HUES64 (cell line): ENCODE data around the gene PARD3B.

Experiments
- H3K27ac ChIP-seq: 2 replicates; pipeline ENCODE4 v1.7.0; 2013; ENCODE audit warnings: low read depth, low read length, inconsistent platforms
- H3K27me3 ChIP-seq: 2 replicates; pipeline ENCODE4 v1.6.1; 2013; ENCODE audit warnings: mild to moderate bottlenecking, low read length; ENCODE audit not compliant: insufficient read depth
- H3K36me3 ChIP-seq: 2 replicates; pipeline ENCODE4 v1.6.1; 2013; ENCODE audit warnings: mild to moderate bottlenecking, low read length; ENCODE audit not compliant: insufficient read depth
- H3K4me1 ChIP-seq: 2 replicates; pipeline ENCODE4 v1.6.1; 2013; ENCODE audit warnings: mild to moderate bottlenecking, low read length, moderate library complexity; ENCODE audit not compliant: insufficient read depth
- H3K4me3 ChIP-seq: 2 replicates; pipeline ENCODE4 v1.5.1; 2013; ENCODE audit warnings: mild to moderate bottlenecking, low read length, moderate library complexity
- H3K9ac ChIP-seq: 2 replicates; pipeline ENCODE4 v1.6.1; 2013; ENCODE audit warnings: mild to moderate bottlenecking, low read depth, low read length
- H3K9me3 ChIP-seq: 2 replicates; pipeline ENCODE4 v1.6.1; 2013; ENCODE audit warnings: low read depth, low read length; ENCODE audit not compliant: insufficient read depth
- WGBS: fragments of 150-250, 120-280 bp; methylation state at CpG from one replicate; pipeline ENCODE4 v1.1.7; 2013; ENCODE audit warnings: missing lambda C conversion rate; 5-methylcytosine and 5-hydroxymethylcytosine counted together

Gene PARD3B

DNA sequence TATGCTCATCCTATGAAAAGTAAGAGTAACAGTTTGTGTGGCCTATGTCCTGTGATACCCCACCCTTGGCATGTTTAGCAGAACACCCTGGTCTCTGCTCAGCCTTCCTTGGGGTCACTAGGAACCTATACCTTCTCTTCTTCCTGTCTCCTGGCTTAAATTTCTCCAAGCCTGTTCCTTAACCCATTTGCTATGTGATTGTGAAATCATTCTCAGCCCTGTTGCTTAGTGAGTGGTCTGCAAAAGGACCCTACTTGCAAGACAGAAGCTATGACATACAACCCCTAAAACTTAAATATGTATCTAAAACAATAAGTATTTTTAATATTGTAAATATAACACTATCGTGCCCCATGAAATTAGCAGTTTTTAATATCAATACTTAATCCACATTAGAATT is 524.7 kb downstream of the PARD3B start:
- H3K27ac ChIP-seq: no peak overlapping the region
- H3K4me3 ChIP-seq: no peak overlapping the region
- WGBS: 100% methylated on average over 1 of the region's 1 CpG
- no peaks in the 10 kb centered on the region for H3K36me3 ChIP-seq
- H3K4me1 ChIP-seq: peaks cover 11% of the 10 kb centered on the region; the same call in 1 of the 2 replicates
- no peak overlapping the region for H3K9ac ChIP-seq
- H3K27me3 ChIP-seq: no peaks in the 10 kb centered on the region
- no peaks in the 10 kb centered on the region for H3K9me3 ChIP-seq

DNA sequence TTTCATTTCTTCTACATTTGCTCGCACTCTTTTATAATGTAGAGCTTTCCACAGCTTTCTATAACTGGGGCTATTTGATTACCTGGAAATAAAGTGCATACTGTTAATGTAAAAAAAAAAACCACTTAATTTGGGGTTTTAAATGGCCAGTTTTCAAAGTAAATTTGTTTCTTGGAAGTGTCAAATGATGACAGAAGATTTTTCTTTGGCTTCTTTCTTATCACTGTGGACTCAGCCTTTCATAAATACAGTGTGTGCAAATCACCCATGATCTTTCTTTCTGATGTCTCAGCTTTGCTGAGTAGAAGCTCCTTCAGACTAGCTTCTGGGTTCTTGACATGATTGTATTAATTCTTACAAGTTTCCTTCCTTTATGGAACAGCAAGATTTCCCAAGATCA is 525.6 kb downstream of the PARD3B start:
- no CpG with 5 or more reads among the region's 1 CpG for WGBS
- Histone ChIP-seq H3K4me1 (peaks cover 11% of the 10 kb centered on the region; the same call in 1 of the 2 replicates), H3K27ac (no peak overlapping the region), H3K9me3 (no peaks in the 10 kb centered on the region), H3K9ac (no peak overlapping the region), H3K4me3 (no peak overlapping the region), H3K36me3 (no peaks in the 10 kb centered on the region), H3K27me3 (no peaks in the 10 kb centered on the region)

DNA sequence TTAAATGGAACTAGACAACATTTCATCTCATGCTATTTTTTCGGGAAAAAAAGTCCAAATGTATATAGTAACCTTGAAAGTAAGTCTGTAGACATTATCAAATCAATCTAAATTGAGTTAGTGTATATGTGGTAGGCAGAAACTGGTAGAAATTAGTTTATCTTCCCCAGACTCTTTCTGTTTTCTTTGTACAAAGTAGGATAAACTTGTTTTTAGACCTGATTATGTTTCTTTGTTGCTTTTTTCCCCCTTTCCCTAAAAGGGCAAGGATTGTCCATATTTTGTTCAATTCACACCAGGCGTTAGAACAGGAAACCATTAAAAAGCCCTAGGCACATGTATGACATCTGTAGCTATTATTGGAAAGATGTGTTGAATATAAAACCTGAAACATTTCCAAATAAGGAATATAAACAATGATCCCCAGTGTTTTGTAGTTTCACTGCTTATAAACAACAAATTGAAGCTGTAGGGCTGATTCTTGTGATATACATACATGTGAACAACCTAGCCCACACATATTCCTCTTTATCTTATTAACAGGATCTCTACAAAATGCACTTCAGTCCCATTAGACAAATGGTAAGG is 528.3 kb downstream of the PARD3B start:
- WGBS: no CpG with 5 or more reads among the region's 2 CpGs
- no peaks in the 10 kb centered on the region for H3K9me3 ChIP-seq
- no peaks in the 10 kb centered on the region for H3K36me3 ChIP-seq
- no peak overlapping the region for H3K4me3 ChIP-seq
- no peak overlapping the region for H3K9ac ChIP-seq
- no peaks in the 10 kb centered on the region for H3K27me3 ChIP-seq
- H3K27ac ChIP-seq: no peak overlapping the region
- H3K4me1 ChIP-seq: peaks cover 11% of the 10 kb centered on the region; the same call in 1 of the 2 replicates

DNA sequence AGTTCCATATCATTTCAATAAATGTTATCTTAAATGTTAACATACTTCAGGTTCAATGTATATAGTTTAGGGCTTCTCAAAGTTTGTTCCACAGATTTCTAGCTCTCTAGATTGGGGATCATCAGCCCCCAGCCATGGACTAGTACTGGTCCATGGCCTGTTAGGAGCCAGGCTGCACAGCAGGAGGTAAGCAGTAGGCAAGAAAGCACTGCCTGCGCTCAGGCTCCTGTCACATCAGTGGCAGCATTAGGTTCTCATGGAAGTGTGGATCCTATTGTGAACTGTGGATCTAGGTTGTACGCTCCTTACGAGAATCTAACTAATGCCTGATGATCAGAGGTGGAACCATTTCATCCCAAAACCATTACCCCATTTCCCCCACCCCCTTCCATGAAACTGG is 531.1 kb downstream of the PARD3B start:
- H3K27ac ChIP-seq: no peak overlapping the region
- H3K27me3 ChIP-seq: no peaks in the 10 kb centered on the region
- H3K4me3 ChIP-seq: no peak overlapping the region
- no peaks in the 10 kb centered on the region for H3K36me3 ChIP-seq
- no peaks in the 10 kb centered on the region for H3K9me3 ChIP-seq
- H3K9ac ChIP-seq: no peak overlapping the region
- peaks cover 6% of the 10 kb centered on the region; the same call in 1 of the 2 replicates for H3K4me1 ChIP-seq
- over 99% methylated on average over 3 of the region's 3 CpGs for WGBS

DNA sequence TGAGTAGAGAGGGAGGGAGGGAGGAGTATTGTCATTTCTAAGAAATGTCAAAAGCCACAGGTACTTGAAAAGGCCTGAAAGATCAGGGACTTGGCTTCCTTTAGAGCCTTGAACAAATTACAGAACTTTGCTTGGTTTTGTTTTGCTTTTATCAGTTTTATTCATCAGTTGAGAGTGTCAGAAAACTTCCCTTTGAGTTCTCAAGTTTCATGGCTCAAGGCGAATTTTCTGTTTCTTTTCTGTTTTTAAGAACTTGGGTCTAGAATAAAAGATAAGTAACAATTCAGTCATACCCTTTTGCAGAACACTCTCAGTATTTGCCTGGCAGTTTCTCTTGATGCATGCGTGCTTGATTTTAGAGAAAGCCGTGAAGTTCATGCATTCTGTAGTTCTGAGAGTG is 531.9 kb downstream of the PARD3B start:
- WGBS: 85% methylated on average over 3 of the region's 3 CpGs
- Histone ChIP-seq H3K4me1 (peaks cover 6% of the 10 kb centered on the region; the same call in 1 of the 2 replicates), H3K4me3 (no peak overlapping the region), H3K9ac (no peak overlapping the region), H3K27me3 (no peaks in the 10 kb centered on the region), H3K36me3 (no peaks in the 10 kb centered on the region), H3K9me3 (no peaks in the 10 kb centered on the region), H3K27ac (no peak overlapping the region)

DNA sequence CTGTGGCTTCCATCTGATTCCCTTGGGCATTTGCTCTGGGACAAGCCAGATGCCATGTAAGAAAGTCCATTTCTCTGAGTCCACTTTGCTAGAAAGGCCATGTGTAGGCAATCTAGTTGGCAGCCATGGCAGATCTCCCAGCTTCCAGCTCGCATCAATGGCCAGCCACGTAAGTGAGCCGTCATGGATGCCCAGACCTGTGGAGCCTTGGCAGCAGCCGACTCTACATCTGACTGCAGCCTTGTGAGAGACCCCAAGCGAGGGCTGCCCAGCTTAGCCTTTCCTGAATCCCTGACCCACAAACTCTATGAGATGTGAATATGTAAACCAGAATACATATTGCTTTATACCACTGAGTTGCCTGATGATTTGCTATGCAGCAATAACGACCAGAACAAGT is 533.5 kb downstream of the PARD3B start:
- H3K9ac ChIP-seq: no peak overlapping the region
- no peak overlapping the region for H3K27ac ChIP-seq
- 94% methylated on average over 5 of the region's 6 CpGs for WGBS
- H3K9me3 ChIP-seq: no peaks in the 10 kb centered on the region
- H3K36me3 ChIP-seq: no peaks in the 10 kb centered on the region
- peaks cover 6% of the 10 kb centered on the region; the same call in 1 of the 2 replicates for H3K4me1 ChIP-seq
- H3K27me3 ChIP-seq: no peaks in the 10 kb centered on the region
- no peak overlapping the region for H3K4me3 ChIP-seq

DNA sequence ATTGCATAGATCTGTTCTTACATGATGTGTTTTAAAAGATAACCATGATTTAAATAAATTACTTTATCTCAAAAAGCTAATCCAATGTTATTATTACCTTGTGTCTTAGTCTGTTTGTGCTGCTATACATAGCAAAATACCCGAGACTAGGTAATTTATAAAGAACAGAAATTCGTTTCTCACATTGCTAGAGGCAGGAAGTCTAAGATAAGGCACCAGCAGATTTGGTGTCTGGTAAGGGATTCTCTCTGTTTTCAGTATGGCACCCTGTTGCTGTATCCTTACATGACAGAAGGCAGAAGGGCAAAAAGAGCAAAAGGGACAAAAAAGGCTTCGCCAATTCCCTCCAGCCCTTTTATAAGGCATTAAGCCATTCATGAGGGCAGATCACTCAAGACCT is 533.9 kb downstream of the PARD3B start:
- Histone ChIP-seq H3K27me3 (no peaks in the 10 kb centered on the region), H3K4me1 (peaks cover 6% of the 10 kb centered on the region; the same call in 1 of the 2 replicates), H3K27ac (no peak overlapping the region), H3K9me3 (no peaks in the 10 kb centered on the region), H3K36me3 (no peaks in the 10 kb centered on the region), H3K9ac (no peak overlapping the region), H3K4me3 (no peak overlapping the region)
- WGBS: 87% methylated on average over 3 of the region's 3 CpGs

DNA sequence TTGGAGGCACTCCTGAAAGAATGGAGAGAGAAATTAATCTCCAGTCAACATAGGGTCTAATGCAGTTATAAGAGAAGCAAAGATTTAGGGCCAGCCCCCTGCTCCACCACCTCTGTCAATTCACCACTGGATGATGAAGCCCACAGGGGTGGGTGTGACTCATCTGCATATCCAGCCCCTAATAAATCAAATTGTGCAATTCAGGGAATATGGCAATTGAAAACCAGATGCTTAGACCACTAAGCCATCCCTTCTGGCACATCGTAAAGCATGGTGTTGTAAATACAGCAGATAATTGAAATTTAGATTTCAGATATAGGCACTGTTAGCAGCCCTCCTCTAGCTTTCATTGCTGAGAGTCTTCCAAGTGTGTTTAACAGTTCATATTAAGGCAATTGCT is 541.4 kb downstream of the PARD3B start:
- 67% methylated on average over 1 of the region's 1 CpG for WGBS
- Histone ChIP-seq H3K4me3 (no peak overlapping the region), H3K27ac (no peak overlapping the region), H3K27me3 (no peaks in the 10 kb centered on the region), H3K4me1 (0 out of 2 replicates have a peak, but pooled peaks cover 6% of the 10 kb centered on the region), H3K9me3 (no peaks in the 10 kb centered on the region), H3K36me3 (no peaks in the 10 kb centered on the region), H3K9ac (no peak overlapping the region)

DNA sequence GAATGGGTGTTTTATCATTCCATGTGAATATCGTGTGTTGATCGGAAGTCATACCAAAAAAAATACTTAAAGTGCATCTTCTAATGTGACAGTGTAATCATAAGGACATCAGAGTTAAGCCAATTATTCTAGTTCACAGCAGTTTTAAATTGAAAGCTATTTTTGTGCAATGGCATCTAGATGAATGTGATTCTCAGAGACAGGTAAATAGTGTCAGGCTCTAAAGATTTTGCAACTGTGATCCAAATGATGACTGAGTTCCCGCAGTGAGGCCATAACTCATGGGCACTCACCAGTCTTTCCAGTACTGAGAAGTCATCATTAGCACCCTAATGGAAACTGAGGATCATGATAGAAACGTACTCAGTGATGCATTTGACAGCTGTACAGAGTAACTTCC is 542.6 kb downstream of the PARD3B start:
- no peaks in the 10 kb centered on the region for H3K36me3 ChIP-seq
- whole genome bisulfite sequencing: 95% methylated on average over 4 of the region's 4 CpGs
- no peak overlapping the region for H3K4me3 ChIP-seq
- 0 out of 2 replicates have a peak, but pooled peaks cover 6% of the 10 kb centered on the region for H3K4me1 ChIP-seq
- H3K27me3 ChIP-seq: no peaks in the 10 kb centered on the region
- no peak overlapping the region for H3K9ac ChIP-seq
- no peak overlapping the region for H3K27ac ChIP-seq
- H3K9me3 ChIP-seq: no peaks in the 10 kb centered on the region

DNA sequence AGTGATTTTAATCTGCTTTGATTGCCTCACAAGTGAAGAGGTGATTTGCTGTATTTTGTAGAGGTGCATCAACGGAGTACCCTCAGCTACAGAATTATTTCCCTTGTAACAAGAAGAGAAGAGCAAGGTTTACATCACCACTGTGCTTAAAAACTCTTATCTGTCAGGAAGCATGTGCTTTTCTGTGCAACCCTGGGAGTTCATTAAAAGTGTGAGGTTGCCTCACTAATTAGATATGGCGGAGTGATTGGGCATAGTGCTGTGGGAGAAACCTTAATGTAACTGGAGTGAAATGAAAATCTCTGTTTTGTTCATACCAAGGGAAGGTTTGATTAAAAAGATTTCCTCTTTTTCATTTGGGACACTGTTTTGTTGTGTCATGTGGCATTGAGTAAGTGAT is 544.7 kb downstream of the PARD3B start:
- Histone ChIP-seq H3K9ac (no peak overlapping the region), H3K4me1 (0 out of 2 replicates have a peak, but pooled peaks cover 6% of the 10 kb centered on the region), H3K4me3 (no peak overlapping the region), H3K27ac (no peak overlapping the region), H3K36me3 (no peaks in the 10 kb centered on the region), H3K27me3 (no peaks in the 10 kb centered on the region), H3K9me3 (no peaks in the 10 kb centered on the region)
- 75% methylated on average over 2 of the region's 2 CpGs for WGBS

DNA sequence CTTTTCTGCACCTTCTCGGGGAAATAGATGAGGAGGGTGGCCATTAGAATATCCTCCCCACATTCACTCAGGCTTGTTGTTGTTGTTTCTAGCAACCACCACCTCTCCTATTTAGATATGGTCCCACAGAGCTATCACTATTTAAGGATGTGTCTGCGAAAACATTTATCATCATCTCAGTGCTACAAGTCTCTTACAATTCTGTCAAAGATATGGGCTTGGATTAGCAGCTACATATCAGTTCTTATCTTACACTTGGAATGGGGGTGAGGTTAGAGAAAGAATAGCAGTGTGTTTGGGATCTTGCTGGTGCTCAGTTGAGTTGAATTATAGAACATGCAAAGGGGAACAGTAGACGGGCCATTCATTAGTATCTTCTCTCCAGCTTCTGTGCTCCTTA is 546.1 kb downstream of the PARD3B start:
- Histone ChIP-seq H3K36me3 (no peaks in the 10 kb centered on the region), H3K4me1 (0 out of 2 replicates have a peak, but pooled peaks cover 2% of the 10 kb centered on the region), H3K4me3 (no peak overlapping the region), H3K27ac (no peak overlapping the region), H3K9ac (no peak overlapping the region), H3K27me3 (no peaks in the 10 kb centered on the region), H3K9me3 (no peaks in the 10 kb centered on the region)
- WGBS: 83% methylated on average over 3 of the region's 3 CpGs

DNA sequence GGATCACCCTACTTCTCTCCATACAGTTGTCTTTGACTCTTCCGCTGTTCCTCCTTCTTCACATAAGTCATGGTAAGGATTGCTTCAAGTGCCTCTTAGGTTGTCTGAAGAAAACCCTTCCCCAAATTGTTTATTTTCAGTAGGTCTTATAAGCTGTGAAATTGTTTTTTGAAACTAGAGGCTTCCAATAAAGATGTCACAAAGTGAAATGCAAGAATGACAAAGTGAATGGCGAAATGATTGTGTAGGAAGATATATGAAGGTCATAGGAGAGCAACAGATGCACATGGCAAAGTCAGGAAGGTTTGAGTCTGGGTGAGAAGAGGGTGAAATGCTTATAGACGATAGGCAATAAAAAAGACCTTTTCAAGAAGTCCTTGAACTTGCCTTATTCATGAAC is 548.8 kb downstream of the PARD3B start:
- H3K27me3 ChIP-seq: no peaks in the 10 kb centered on the region
- 93% methylated on average over 3 of the region's 3 CpGs for WGBS
- H3K27ac ChIP-seq: no peak overlapping the region
- no peaks in the 10 kb centered on the region for H3K4me1 ChIP-seq
- H3K4me3 ChIP-seq: no peak overlapping the region
- H3K36me3 ChIP-seq: no peaks in the 10 kb centered on the region
- no peak overlapping the region for H3K9ac ChIP-seq
- no peaks in the 10 kb centered on the region for H3K9me3 ChIP-seq
